BE2C (cell line): ENCODE measurements around the gene SMTNL2.
A peak's percentile ranks its signal among the peaks of the same experiment; 100 is the strongest.
"Not testable (repeated sequence)": the region's sequence is repeated elsewhere in the genome, so short reads cannot be mapped to it uniquely, and the experiment has no call there.

ENCODE experiments used
- DNase-seq: peaks from one replicate; pipeline ENCODE4 v3.0.0-alpha.2; 2020
- H3K27me3 ChIP-seq: fragments of 250-450 bp; sonication (Bioruptor Pico); 2 replicates; pipeline ENCODE4 v1.5.1; 2020; ENCODE audit warnings: mild to moderate bottlenecking
- H3K36me3 ChIP-seq: fragments of 250-450 bp; sonication (Bioruptor Pico); 2 replicates; pipeline ENCODE4 v1.5.1; 2020; ENCODE audit warnings: mild to moderate bottlenecking
- H3K4me1 ChIP-seq: fragments of 250-450 bp; sonication (Bioruptor Pico); 2 replicates; pipeline ENCODE4 v1.5.1; 2020
- H3K4me3 ChIP-seq: 2 replicates; pipeline ENCODE4 v1.5.1; 2011; ENCODE audit warnings: low read depth, low read length
- H3K9me3 ChIP-seq: fragments of 250-450 bp; sonication (Bioruptor Pico); 2 replicates; pipeline ENCODE4 v1.5.1; 2020
- TF ChIP-seq, protein P1 (sequence below): IDR thresholded peaks from 2 replicates; pipeline ENCODE4 v1.5.1; 2012; ENCODE audit warnings: mild to moderate bottlenecking, low read depth, low read length

The SMTNL2 gene

GRCh38 chr17:4573115-4573514 lies 11.2 kb upstream of the SMTNL2 start:
- no peak overlapping the region for H3K4me3 ChIP-seq
- peaks cover 13% of the 10 kb centered on the region for H3K4me1 ChIP-seq
- no peaks in the 10 kb centered on the region for H3K36me3 ChIP-seq
- no peak for DNase-seq
- H3K9me3 ChIP-seq: no peaks in the 10 kb centered on the region
- TF ChIP-seq, protein P1, sequence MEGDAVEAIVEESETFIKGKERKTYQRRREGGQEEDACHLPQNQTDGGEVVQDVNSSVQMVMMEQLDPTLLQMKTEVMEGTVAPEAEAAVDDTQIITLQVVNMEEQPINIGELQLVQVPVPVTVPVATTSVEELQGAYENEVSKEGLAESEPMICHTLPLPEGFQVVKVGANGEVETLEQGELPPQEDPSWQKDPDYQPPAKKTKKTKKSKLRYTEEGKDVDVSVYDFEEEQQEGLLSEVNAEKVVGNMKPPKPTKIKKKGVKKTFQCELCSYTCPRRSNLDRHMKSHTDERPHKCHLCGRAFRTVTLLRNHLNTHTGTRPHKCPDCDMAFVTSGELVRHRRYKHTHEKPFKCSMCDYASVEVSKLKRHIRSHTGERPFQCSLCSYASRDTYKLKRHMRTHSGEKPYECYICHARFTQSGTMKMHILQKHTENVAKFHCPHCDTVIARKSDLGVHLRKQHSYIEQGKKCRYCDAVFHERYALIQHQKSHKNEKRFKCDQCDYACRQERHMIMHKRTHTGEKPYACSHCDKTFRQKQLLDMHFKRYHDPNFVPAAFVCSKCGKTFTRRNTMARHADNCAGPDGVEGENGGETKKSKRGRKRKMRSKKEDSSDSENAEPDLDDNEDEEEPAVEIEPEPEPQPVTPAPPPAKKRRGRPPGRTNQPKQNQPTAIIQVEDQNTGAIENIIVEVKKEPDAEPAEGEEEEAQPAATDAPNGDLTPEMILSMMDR: no peak
- no peaks in the 10 kb centered on the region for H3K27me3 ChIP-seq

GRCh38 chr17:4573669-4574068 lies 10.7 kb upstream of the SMTNL2 start:
- TF ChIP-seq, protein P1: no peak
- Histone ChIP-seq H3K9me3 (no peaks in the 10 kb centered on the region), H3K4me3 (no peak overlapping the region), H3K4me1 (peaks cover 13% of the 10 kb centered on the region), H3K36me3 (no peaks in the 10 kb centered on the region), H3K27me3 (no peaks in the 10 kb centered on the region)
- no peak for DNase-seq

- TF ChIP-seq, protein P1: no peak
- H3K27me3 ChIP-seq: no peaks in the 10 kb centered on the region
- H3K9me3 ChIP-seq: no peaks in the 10 kb centered on the region
- H3K4me3 ChIP-seq: no peak overlapping the region
- no peaks in the 10 kb centered on the region for H3K36me3 ChIP-seq
- peaks cover 13% of the 10 kb centered on the region for H3K4me1 ChIP-seq
- DNase-seq: no peak
These were observed 9.8 kb upstream of the SMTNL2 start for GRCh38 chr17:4574448-4575045.

DNA sequence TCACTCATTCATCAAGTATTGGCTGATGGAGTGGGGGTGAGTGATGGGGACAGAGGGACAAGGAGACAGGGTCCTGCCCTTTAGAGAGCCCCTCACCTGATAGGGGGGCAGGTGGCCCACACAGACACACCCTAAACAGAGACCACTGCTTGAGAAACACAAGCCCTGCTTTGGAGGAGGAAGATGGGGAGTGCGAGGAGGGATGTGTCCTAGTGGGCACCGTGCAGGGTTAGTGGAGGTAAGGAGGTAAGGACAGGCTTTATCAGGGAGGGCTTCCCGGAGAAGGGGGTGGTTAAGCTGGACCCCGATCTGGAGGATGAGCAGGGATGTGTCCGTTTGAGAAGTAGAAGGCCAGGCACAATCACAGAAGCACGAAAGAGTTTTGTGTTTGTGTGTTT lies 8.2 kb upstream of the SMTNL2 start:
- H3K27me3 ChIP-seq: no peaks in the 10 kb centered on the region
- H3K4me1 ChIP-seq: peaks cover 13% of the 10 kb centered on the region
- TF ChIP-seq, protein P1: no peak
- no peaks in the 10 kb centered on the region for H3K36me3 ChIP-seq
- no peak overlapping the region for H3K4me3 ChIP-seq
- H3K9me3 ChIP-seq: no peaks in the 10 kb centered on the region
- no peak for DNase-seq

DNA sequence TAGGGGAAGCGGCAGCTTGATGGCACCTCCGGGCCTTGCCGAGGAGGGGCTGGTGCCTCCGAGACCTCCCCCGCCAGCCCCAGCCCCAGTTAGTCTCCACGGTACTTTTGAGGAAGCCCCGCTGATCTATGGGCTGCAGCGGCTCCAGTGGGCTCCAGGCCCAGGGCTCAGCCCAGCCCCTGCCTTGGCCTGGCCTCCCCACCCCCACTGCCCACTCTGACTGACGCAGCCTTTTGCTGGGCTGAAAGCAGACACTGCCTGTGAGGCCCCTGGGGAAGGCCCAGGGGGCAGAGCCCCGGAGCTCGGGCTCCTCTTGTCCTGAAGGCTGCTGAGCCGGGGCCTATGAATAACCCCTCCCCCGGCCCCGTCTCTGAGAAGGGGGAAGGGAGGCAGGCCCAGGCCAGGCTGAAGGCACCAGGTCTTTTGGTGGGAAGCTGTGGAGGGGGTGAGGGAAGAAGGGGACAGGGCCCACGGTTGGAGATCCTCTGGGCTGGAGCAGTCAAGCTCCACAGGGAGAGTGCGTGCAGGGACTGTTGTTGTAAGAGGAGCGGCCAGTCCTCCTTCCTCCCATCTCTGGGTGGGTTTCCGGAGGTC lies 7.5 kb upstream of the SMTNL2 start:
- peaks cover 13% of the 10 kb centered on the region for H3K4me1 ChIP-seq
- no peaks in the 10 kb centered on the region for H3K36me3 ChIP-seq
- no peaks in the 10 kb centered on the region for H3K27me3 ChIP-seq
- TF ChIP-seq, protein P1: no peak
- no peak overlapping the region for H3K4me3 ChIP-seq
- no peaks in the 10 kb centered on the region for H3K9me3 ChIP-seq
- peak; percentile 69 for DNase-seq

DNA sequence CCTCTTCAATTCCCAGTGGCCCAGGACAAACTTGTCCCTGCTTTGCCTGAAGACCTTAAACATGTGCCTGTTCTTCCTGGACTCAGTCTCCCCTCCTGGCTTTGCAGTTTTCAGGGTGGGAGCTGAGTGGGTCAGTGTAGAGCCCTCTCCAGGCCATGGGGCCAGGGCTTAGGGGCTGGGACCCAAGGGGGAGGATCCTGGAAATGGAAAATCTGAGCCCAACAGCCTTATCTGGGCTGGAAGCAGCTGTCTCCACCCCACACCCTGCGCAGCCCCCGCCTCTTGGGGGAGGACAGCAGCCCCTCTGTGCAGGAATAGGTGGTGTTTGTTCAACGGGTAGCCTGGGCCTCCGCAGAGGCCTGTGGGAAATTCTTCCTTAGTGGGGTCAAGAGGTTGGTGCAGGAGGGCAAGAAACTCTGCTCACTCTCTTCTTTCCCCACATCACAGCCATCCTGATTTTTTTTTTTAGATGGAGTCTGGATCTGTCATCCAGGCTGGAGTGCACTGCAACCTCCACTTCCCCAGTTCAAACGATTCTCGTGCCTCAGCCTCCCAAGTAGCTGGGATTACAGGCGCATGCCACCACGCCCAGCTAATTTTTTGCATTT lies 6.8 kb upstream of the SMTNL2 start:
- Histone ChIP-seq H3K4me3 (no peak overlapping the region), H3K36me3 (no peaks in the 10 kb centered on the region), H3K27me3 (no peaks in the 10 kb centered on the region), H3K9me3 (no peaks in the 10 kb centered on the region), H3K4me1 (peaks cover 13% of the 10 kb centered on the region)
- TF ChIP-seq, protein P1: no peak
- DNase-seq: no peak

GRCh38 chr17:4578349-4578748 lies 6.0 kb upstream of the SMTNL2 start:
- H3K4me3 ChIP-seq, H3K27me3 ChIP-seq, H3K9me3 ChIP-seq, DNase-seq, H3K36me3 ChIP-seq: not testable (repeated sequence)
- H3K4me1 ChIP-seq: peaks cover 20% of the 10 kb centered on the region
